ENCODE data around the gene ATXN10. TPM values are rescaled to one million over a fixed set of nuclear protein-coding genes. Genes with fewer than 3 reads are reported as not detected.

Gene ATXN10
- total RNA-seq, 1 experiment from 2014 or later, result 303 TPM

DNA sequence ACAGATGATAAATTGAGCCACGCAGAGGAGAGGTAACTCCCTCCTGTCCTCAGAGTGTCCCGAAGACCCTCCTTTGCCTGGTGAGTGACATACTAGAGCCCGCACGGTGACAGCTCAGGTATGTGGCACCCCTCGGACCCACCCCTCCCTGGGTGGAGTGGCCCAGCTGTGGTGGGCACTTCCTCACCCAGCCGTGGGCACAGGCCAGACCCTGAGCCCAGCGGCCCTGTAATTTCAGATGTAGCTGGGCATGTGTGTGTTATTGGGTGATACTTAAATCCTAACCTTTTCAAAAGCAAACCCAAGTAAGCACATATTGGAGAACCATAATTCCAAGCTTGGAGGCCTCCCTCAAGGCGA lies 212.2 kb downstream of the ATXN10 start:
- H3K4me2 ChIP-seq, result no peak overlapping the region
- no peaks in the 10 kb centered on the region for H4K20me1 ChIP-seq (ENCODE audit: insufficient read depth)
- CTCF ChIA-PET, result no interaction called here
- TF ChIP-seq EZH2 (IDR thresholded peaks at IDR 0.05; ENCODE audit: low read depth), result no peak
- TF ChIP-seq, protein P1, sequence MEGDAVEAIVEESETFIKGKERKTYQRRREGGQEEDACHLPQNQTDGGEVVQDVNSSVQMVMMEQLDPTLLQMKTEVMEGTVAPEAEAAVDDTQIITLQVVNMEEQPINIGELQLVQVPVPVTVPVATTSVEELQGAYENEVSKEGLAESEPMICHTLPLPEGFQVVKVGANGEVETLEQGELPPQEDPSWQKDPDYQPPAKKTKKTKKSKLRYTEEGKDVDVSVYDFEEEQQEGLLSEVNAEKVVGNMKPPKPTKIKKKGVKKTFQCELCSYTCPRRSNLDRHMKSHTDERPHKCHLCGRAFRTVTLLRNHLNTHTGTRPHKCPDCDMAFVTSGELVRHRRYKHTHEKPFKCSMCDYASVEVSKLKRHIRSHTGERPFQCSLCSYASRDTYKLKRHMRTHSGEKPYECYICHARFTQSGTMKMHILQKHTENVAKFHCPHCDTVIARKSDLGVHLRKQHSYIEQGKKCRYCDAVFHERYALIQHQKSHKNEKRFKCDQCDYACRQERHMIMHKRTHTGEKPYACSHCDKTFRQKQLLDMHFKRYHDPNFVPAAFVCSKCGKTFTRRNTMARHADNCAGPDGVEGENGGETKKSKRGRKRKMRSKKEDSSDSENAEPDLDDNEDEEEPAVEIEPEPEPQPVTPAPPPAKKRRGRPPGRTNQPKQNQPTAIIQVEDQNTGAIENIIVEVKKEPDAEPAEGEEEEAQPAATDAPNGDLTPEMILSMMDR (conservative IDR thresholded peaks at IDR 0.05), result no peak
- H3F3A ChIP-seq (ENCODE audit: insufficient read depth, low read depth), result peaks cover 16% of the 10 kb centered on the region; the same call in 1 of the 2 replicates
- no peaks in the 10 kb centered on the region for H3K9me3 ChIP-seq (ENCODE audit: insufficient read depth, low read depth)
- intact Hi-C loops (cut with micrococcal nuclease; ENCODE audit: unreplicated experiment), result no loop called here
- H3K4me1 ChIP-seq (replicated peaks; ENCODE audit: insufficient read depth), result peaks cover 15% of the 10 kb centered on the region
- no TSS peak for BruUV-seq (replicated peaks)
- H3K27me3 ChIP-seq (ENCODE audit: insufficient read depth, low read depth), result no peaks in the 10 kb centered on the region
- no peak overlapping the region for H2AFZ ChIP-seq
- DNase-seq, result no peak
- H3K27ac ChIP-seq, result no peak overlapping the region
- H3K79me2 ChIP-seq (ENCODE audit: low read depth), result no peaks in the 10 kb centered on the region
- POLR2A ChIA-PET (ENCODE audit: unreplicated experiment), result no interaction called here
- no peak overlapping the region for H3K4me3 ChIP-seq
- H3K36me3 ChIP-seq (ENCODE audit: low read depth), result no peaks in the 10 kb centered on the region
- no peaks in the 10 kb centered on the region for H3K9me2 ChIP-seq (ENCODE audit: insufficient read depth)

- no peak for TF ChIP-seq EZH2 (IDR thresholded peaks at IDR 0.05; ENCODE audit: low read depth)
- TF ChIP-seq, protein P1 (conservative IDR thresholded peaks at IDR 0.05), result no peak
- Histone ChIP-seq H3K36me3 (ENCODE audit: low read depth) (no peaks in the 10 kb centered on the region), H3K27me3 (ENCODE audit: insufficient read depth, low read depth) (no peaks in the 10 kb centered on the region), H3K4me3 (no peak overlapping the region), H4K20me1 (ENCODE audit: insufficient read depth) (no peaks in the 10 kb centered on the region), H3K4me2 (no peak overlapping the region), H3F3A (ENCODE audit: insufficient read depth, low read depth) (peaks cover 16% of the 10 kb centered on the region; the same call in 1 of the 2 replicates), H3K9me3 (ENCODE audit: insufficient read depth, low read depth) (no peaks in the 10 kb centered on the region), H3K4me1 (replicated peaks; ENCODE audit: insufficient read depth) (peaks cover 15% of the 10 kb centered on the region), H3K79me2 (ENCODE audit: low read depth) (no peaks in the 10 kb centered on the region), H3K27ac (no peak overlapping the region), H3K9me2 (ENCODE audit: insufficient read depth) (no peaks in the 10 kb centered on the region), H2AFZ (no peak overlapping the region)
- intact Hi-C loops (cut with micrococcal nuclease; ENCODE audit: unreplicated experiment), result no loop called here
- DNase-seq, result no peak
- no TSS peak for BruUV-seq (replicated peaks)
- CTCF ChIA-PET, result no interaction called here
- POLR2A ChIA-PET (ENCODE audit: unreplicated experiment), result interaction anchor here (0.6 kb wide), 1 partner anchor 19 kb away, joined by 4 read pairs; no protein-coding TSS in a partner anchor
Measured at GRCh38 chr22:45884201-45885062, 212.8 kb downstream of the ATXN10 start.

- POLR2A ChIA-PET (ENCODE audit: unreplicated experiment), result interaction anchor here (0.6 kb wide), 1 partner anchor 18 kb away, joined by 4 read pairs; no protein-coding TSS in a partner anchor
- Histone ChIP-seq H3K4me1 (replicated peaks; ENCODE audit: insufficient read depth) (peaks cover 15% of the 10 kb centered on the region), H3K36me3 (ENCODE audit: low read depth) (no peaks in the 10 kb centered on the region), H3K27me3 (ENCODE audit: insufficient read depth, low read depth) (no peaks in the 10 kb centered on the region), H3K27ac (no peak overlapping the region), H3K9me3 (ENCODE audit: insufficient read depth, low read depth) (no peaks in the 10 kb centered on the region), H4K20me1 (ENCODE audit: insufficient read depth) (no peaks in the 10 kb centered on the region), H3K79me2 (ENCODE audit: low read depth) (no peaks in the 10 kb centered on the region), H3K4me3 (no peak overlapping the region), H3K4me2 (no peak overlapping the region), H3F3A (ENCODE audit: insufficient read depth, low read depth) (peaks cover 16% of the 10 kb centered on the region; the same call in 1 of the 2 replicates), H2AFZ (no peak overlapping the region), H3K9me2 (ENCODE audit: insufficient read depth) (no peaks in the 10 kb centered on the region)
- CTCF ChIA-PET, result no interaction called here
- intact Hi-C loops (cut with micrococcal nuclease; ENCODE audit: unreplicated experiment), result no loop called here
- TF ChIP-seq, protein P1 (conservative IDR thresholded peaks at IDR 0.05), result no peak
- TF ChIP-seq EZH2 (IDR thresholded peaks at IDR 0.05; ENCODE audit: low read depth), result no peak
- no TSS peak for BruUV-seq (replicated peaks)
- DNase-seq, result no peak
Measured at GRCh38 chr22:45885171-45885840, 213.7 kb downstream of the ATXN10 start.

Data from PC-9 (cell line).